NB4 (cell line): ENCODE measurements around the gene TNFSF8.

Source experiments
- MYC ChIP-seq: IDR thresholded peaks from 2 replicates; pipeline ENCODE4 v1.6.1; 2011; ENCODE audit warnings: low read depth, low read length
- POLR2A ChIP-seq: IDR thresholded peaks from 2 replicates; pipeline ENCODE4 v1.6.1; 2011; ENCODE audit warnings: mild to moderate bottlenecking; ENCODE audit not compliant: insufficient read length; ENCODE audit errors: extremely low read depth
- TF ChIP-seq, protein P1 (sequence below): IDR thresholded peaks from one replicate; pipeline ENCODE4 v1.5.1; 2012; ENCODE audit warnings: low read depth, low read length
- TF ChIP-seq, protein P2 (sequence below): IDR thresholded peaks from 2 replicates; pipeline ENCODE4 v1.6.1; 2011; ENCODE audit warnings: low read depth, low read length

DNA sequence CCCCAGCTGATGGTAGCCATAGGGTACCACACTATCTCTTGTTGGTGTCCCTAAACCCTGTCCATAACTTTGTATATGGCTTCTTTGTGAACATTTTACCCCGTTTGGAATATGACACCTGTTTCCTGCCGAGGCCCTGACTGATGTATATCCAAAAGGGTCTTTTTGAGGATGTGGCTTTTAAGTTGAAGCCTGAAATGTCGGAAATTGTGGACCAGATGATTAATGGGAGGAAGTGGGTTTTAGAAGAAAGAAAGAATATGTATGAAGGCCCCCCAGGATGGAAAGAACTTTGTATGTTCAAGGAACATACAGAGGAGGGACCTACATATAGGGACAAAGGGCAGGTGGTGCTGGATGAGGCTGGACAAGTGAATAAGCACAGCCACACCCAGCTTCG is 16.7 kb upstream of the TNFSF8 start:
- TF ChIP-seq, protein P1, sequence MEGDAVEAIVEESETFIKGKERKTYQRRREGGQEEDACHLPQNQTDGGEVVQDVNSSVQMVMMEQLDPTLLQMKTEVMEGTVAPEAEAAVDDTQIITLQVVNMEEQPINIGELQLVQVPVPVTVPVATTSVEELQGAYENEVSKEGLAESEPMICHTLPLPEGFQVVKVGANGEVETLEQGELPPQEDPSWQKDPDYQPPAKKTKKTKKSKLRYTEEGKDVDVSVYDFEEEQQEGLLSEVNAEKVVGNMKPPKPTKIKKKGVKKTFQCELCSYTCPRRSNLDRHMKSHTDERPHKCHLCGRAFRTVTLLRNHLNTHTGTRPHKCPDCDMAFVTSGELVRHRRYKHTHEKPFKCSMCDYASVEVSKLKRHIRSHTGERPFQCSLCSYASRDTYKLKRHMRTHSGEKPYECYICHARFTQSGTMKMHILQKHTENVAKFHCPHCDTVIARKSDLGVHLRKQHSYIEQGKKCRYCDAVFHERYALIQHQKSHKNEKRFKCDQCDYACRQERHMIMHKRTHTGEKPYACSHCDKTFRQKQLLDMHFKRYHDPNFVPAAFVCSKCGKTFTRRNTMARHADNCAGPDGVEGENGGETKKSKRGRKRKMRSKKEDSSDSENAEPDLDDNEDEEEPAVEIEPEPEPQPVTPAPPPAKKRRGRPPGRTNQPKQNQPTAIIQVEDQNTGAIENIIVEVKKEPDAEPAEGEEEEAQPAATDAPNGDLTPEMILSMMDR, result no peak
- TF ChIP-seq POLR2A, result no peak
- TF ChIP-seq, protein P2, sequence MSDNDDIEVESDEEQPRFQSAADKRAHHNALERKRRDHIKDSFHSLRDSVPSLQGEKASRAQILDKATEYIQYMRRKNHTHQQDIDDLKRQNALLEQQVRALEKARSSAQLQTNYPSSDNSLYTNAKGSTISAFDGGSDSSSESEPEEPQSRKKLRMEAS, result no peak
- TF ChIP-seq MYC, result no peak
